Natural killer cell treated with Interleukin-12 subunit alpha and Interleukin-12 subunit beta and Interleukin-15 and Interleukin-18, amount 100 ng/mL, for 72 hours (primary cell): ENCODE measurements around the gene DRICH1. TPM values are rescaled to one million over a fixed set of nuclear protein-coding genes. Genes with fewer than 3 reads are reported as not detected.
"Not testable (repeated sequence)": the region's sequence is repeated elsewhere in the genome, so short reads cannot be mapped to it uniquely, and the experiment has no call there.

Experiments used
- ATAC-seq, 2 donors: fragments of 150-1000 bp; cut with Tn5 transposase in 1 of 2; sonication (Bioruptor Pico), chemical (Tn5 transposase) in 1 of 2; 2 replicates each; pipeline ENCODE4 v1.10.0; 2021
- DNase-seq: peaks from one replicate; pipeline ENCODE4 v3.0.0; 2022; ENCODE audit warnings: low spot score
- H3K27ac Mint-ChIP-seq, 2 donors: 1 replicate in 1 of 2; 2 replicates in 1 of 2; pipeline ENCODE4 v1.8.0; 2022; ENCODE audit warnings: mixed read lengths in 2 of 2, mild to moderate bottlenecking in 1 of 2, moderate library complexity in 1 of 2
- H3K27me3 Mint-ChIP-seq, 2 donors: 1 replicate in 1 of 2; 2 replicates in 1 of 2; pipeline ENCODE4 v1.8.0; 2022; ENCODE audit warnings: mixed read lengths in 2 of 2
- H3K36me3 Mint-ChIP-seq: one replicate; pipeline ENCODE4 v1.8.0; 2022; ENCODE audit warnings: mixed read lengths
- H3K4me1 Mint-ChIP-seq, 2 donors: 1 replicate in 1 of 2; 2 replicates in 1 of 2; pipeline ENCODE4 v1.8.0; 2022; ENCODE audit warnings: low read depth in 2 of 2, mixed read lengths in 2 of 2, mild to moderate bottlenecking in 1 of 2
- H3K4me3 Mint-ChIP-seq: one replicate; pipeline ENCODE4 v1.8.0; 2022; ENCODE audit warnings: mixed read lengths
- H3K9me3 Mint-ChIP-seq: 2 replicates; pipeline ENCODE4 v1.8.0; 2022; ENCODE audit warnings: mixed read lengths
- total RNA-seq, 2 donors: library from RNA; stranded (reverse); gene quantifications; one replicate each; pipeline ENCODE4 v1.2.3, GENCODE V29; 2022

DRICH1 gene
- total RNA-seq, 2 donors from 2014 or later = 1.5 to 2.0 TPM

- H3K27me3 Mint-ChIP-seq, H3K9me3 Mint-ChIP-seq, H3K4me3 Mint-ChIP-seq, H3K36me3 Mint-ChIP-seq, H3K27ac Mint-ChIP-seq, DNase-seq, H3K4me1 Mint-ChIP-seq: not testable (repeated sequence)
- peak; percentile 64 to 66 for ATAC-seq
Observed at GRCh38 chr22:23627401-23628055, 4.6 kb downstream of the DRICH1 start.

DNA sequence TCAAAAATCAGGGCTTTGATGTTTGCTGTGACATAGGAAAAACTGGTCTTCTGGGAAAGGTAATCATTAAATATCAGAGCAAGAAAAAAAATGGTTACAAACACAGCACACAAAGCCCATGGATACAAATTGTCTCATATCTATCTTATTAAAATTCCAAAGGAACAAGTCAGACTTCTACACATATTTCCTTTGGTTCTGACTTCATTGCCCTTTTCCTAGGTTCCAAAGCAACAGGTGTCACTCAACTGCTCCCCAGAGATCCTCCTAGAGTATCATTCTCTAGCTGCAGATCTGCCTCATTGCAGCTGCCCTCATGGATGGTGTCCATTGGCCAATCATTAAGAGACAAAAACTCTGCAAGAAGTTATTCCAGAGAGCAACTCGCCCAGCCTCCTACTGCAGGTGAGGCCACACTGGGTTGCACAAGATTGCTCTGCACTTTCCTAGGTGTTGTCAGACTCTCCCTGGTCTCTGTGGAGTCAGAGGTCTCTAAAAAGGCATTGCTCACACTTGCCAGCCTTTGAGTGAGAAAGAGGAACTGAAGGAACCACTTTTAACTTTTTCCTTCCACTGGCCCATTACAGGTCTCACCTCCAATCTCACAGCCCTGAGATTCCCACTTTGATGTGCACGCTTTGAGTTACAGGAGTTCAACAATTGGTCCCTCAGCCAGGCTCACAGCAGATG is 5.7 kb downstream of the DRICH1 start:
- Mint-ChIP-seq H3K4me1 (peaks cover 0 to 3% of the 10 kb centered on the region in 2 donors), H3K9me3 (no peaks in the 10 kb centered on the region), H3K36me3 (no peaks in the 10 kb centered on the region), H3K27ac (no peak overlapping the region), H3K27me3 (no peaks in the 10 kb centered on the region), H3K4me3 (no peak overlapping the region)
- ATAC-seq (no peak), DNase-seq (no peak)

GRCh38 chr22:23622634-23623033 is 9.5 kb downstream of the DRICH1 start:
- H3K27ac Mint-ChIP-seq = no peak overlapping the region
- ATAC-seq (no peak), DNase-seq (no peak)
- no peaks in the 10 kb centered on the region for H3K36me3 Mint-ChIP-seq
- H3K9me3 Mint-ChIP-seq = no peaks in the 10 kb centered on the region
- H3K27me3 Mint-ChIP-seq = no peaks in the 10 kb centered on the region
- peaks cover 0 to 3% of the 10 kb centered on the region in 2 donors for H3K4me1 Mint-ChIP-seq
- H3K4me3 Mint-ChIP-seq = no peak overlapping the region

- not testable (repeated sequence) for H3K4me1 Mint-ChIP-seq
Observed at GRCh38 chr22:23621916-23622315, 10.2 kb downstream of the DRICH1 start.

DNA sequence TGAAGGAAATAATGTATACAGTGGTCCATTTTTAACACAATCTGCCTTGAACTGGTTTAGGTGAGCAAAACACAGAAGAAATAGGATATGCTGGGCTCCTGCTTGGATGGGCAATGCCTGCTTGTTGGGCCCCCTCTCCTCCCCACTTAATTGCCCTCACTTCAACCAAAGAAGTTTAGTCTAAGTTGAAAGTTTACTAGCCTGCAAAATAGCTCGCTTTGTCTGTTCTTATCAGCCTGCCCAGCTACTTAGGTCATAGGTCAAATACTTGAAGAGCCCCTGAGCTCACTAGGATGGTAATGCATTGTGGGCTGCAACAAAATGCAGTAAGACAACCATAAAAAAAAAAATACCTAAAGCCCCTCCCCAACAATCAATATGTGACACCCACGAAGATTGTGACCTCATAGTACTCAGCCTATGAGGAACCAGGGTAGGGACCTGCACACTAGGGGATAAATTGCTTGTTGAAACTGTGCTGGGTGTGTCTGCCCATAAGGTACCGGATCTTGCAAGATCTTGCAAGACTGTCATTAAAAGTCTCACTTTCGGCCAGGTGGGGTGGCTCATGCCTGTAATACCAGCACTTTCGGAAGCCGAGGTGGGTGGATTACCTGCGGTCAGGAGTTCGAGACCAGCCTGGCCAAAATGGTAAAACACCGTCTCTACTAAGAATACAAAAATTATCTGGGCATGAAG is 10.9 kb downstream of the DRICH1 start:
- DNase-seq (no peak), ATAC-seq (no peak)
- no peaks in the 10 kb centered on the region for H3K27me3 Mint-ChIP-seq
- H3K9me3 Mint-ChIP-seq = no peaks in the 10 kb centered on the region
- H3K36me3 Mint-ChIP-seq = no peaks in the 10 kb centered on the region
- no peak overlapping the region for H3K27ac Mint-ChIP-seq
- H3K4me3 Mint-ChIP-seq = no peak overlapping the region
- H3K4me1 Mint-ChIP-seq = no peaks in the 10 kb centered on the region

More at GRCh38 chr22:23621916-23622315, 10.2 kb downstream of the DRICH1 start:
- DNase-seq, H3K9me3 Mint-ChIP-seq, ATAC-seq, H3K36me3 Mint-ChIP-seq, H3K27ac Mint-ChIP-seq, H3K4me3 Mint-ChIP-seq, H3K27me3 Mint-ChIP-seq: not testable (repeated sequence)

- Mint-ChIP-seq H3K27me3 (no peaks in the 10 kb centered on the region), H3K4me3 (no peak overlapping the region), H3K36me3 (no peaks in the 10 kb centered on the region), H3K9me3 (no peaks in the 10 kb centered on the region), H3K27ac (no peak overlapping the region), H3K4me1 (peaks cover 14 to 16% of the 10 kb centered on the region in 2 donors)
- ATAC-seq (no peak), DNase-seq (no peak)
Observed at GRCh38 chr22:23613193-23613972, 18.7 kb downstream of the DRICH1 start.

DNA sequence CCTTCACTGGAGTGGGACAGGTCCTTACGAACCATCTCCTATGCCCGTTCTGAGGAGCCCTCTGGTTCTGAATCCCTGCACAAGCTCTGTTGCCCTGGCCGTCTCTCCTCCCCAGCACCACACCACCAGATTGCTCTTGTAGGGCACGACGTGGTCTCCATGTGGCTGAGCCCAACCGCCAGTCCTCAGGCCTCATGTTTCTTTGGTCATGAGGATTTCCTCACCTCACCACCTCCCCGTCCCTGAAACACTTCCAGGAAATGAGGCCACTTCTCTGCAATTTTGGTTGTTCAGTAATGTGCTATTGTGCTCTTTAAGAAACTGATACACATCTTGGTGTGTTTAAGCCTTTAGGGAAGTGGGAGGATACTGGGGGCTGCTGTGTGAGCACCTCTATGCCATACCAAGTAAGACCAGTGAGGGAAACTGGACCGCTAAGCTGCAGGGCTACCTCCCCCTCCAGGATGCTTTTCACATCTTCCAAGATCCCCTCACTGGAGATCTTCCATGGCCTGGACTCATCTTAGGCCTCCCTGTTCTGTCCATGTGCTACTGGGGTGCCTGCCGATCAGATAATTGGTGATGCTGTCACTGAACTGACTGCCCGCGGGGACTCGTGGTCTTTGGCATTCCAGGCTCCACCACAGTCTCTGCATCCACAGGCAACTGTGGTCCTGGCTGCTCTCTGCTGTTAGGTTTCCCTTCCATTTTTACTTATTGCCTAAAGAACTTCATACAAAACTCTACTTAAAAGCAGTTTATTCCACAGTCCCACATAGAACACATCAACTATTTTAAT is 21.9 kb downstream of the DRICH1 start:
- peak overlapping the region; percentile 45 to 58 for H3K27ac Mint-ChIP-seq
- no peaks in the 10 kb centered on the region for H3K9me3 Mint-ChIP-seq
- peak overlapping the region; percentile 47 for H3K4me3 Mint-ChIP-seq
- ATAC-seq (peak; percentile 76 to 79), DNase-seq (no peak)
- H3K27me3 Mint-ChIP-seq = no peaks in the 10 kb centered on the region
- peaks cover 14 to 16% of the 10 kb centered on the region in 2 donors for H3K4me1 Mint-ChIP-seq
- no peaks in the 10 kb centered on the region for H3K36me3 Mint-ChIP-seq

- DNase-seq (no peak), ATAC-seq (no peak)
- no peak overlapping the region for H3K27ac Mint-ChIP-seq
- H3K36me3 Mint-ChIP-seq = no peaks in the 10 kb centered on the region
- no peaks in the 10 kb centered on the region for H3K9me3 Mint-ChIP-seq
- H3K27me3 Mint-ChIP-seq = no peaks in the 10 kb centered on the region
- H3K4me1 Mint-ChIP-seq = peaks cover 16% of the 10 kb centered on the region in 2 donors
- no peak overlapping the region for H3K4me3 Mint-ChIP-seq
Observed at GRCh38 chr22:23608583-23608982, 23.5 kb downstream of the DRICH1 start.

DNA sequence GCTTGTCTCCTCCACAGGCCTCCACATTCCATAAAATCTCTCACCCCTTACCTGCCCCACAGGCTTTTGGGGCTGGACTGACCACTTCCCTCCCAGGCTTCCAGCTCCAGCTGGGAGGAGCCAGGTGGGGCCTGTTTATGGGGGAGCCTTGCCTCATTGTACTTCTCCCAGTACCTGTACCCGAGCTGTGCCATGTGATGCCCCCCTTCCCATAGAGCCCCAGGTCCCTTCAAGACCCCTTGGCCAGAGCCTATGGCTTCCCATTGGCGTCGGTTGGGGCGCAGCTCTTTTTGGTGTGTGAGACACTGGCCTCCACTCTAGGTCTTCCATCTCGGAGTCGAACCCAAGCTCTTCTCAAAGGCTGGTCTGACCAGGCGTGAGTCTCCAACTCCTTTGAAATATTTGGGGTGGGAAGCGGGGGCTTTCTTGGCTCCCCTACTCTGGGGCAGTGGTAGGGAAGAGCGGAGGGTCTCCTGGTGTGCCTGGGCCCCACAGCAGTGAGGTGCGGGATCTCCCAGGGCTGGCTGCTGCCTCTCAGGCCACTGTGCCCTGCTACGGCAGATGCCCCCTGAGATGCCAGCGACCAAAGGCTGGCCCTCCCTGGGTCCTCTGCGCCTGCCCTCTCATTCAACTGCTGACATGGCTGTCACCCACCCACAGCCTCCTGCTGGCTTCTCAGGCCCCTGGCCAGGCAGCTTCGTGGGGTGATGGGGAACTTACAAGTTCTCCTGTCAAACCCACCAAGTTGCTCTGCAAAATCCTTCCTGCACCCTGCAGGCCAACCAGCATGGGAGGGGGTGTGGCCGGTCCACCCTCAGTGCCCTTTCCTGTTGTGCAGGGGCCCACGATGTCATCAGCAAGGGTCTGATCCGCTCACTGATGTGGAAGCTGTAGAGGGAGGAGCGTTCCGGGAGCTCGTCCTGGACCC is 25.7 kb downstream of the DRICH1 start:
- no peaks in the 10 kb centered on the region for H3K9me3 Mint-ChIP-seq
- no peak overlapping the region for H3K4me3 Mint-ChIP-seq
- H3K4me1 Mint-ChIP-seq = peaks cover 16% of the 10 kb centered on the region in 2 donors
- H3K36me3 Mint-ChIP-seq = no peaks in the 10 kb centered on the region
- no peaks in the 10 kb centered on the region for H3K27me3 Mint-ChIP-seq
- ATAC-seq = no peak
- no peak overlapping the region for H3K27ac Mint-ChIP-seq
- no peak for DNase-seq

- no peak overlapping the region for H3K27ac Mint-ChIP-seq
- H3K4me1 Mint-ChIP-seq = peaks cover 6 to 8% of the 10 kb centered on the region in 2 donors
- no peak for DNase-seq
- no peaks in the 10 kb centered on the region for H3K9me3 Mint-ChIP-seq
- H3K36me3 Mint-ChIP-seq = no peaks in the 10 kb centered on the region
- ATAC-seq = no peak
- no peaks in the 10 kb centered on the region for H3K27me3 Mint-ChIP-seq
- no peak overlapping the region for H3K4me3 Mint-ChIP-seq
Observed at GRCh38 chr22:23604939-23605712, 27.0 kb downstream of the DRICH1 start.

GRCh38 chr22:23603266-23603665 is 28.9 kb downstream of the DRICH1 start:
- Mint-ChIP-seq H3K36me3 (no peaks in the 10 kb centered on the region), H3K27me3 (no peaks in the 10 kb centered on the region), H3K4me3 (no peak overlapping the region), H3K4me1 (peaks cover 0 to 2% of the 10 kb centered on the region in 2 donors), H3K9me3 (no peaks in the 10 kb centered on the region), H3K27ac (peak overlapping the region in 1 of 2 donors; percentile 55)
- DNase-seq = no peak
- no peak for ATAC-seq
